NB4 (cell line): Measurements from ENCODE around the gene FRZB.

Source experiments
- MYC ChIP-seq: IDR thresholded peaks from 2 replicates; pipeline ENCODE4 v1.6.1; 2011; ENCODE audit warnings: low read depth, low read length
- POLR2A ChIP-seq: IDR thresholded peaks from 2 replicates; pipeline ENCODE4 v1.6.1; 2011; ENCODE audit warnings: mild to moderate bottlenecking; ENCODE audit not compliant: insufficient read length; ENCODE audit errors: extremely low read depth
- TF ChIP-seq, protein P1 (sequence below): IDR thresholded peaks from one replicate; pipeline ENCODE4 v1.5.1; 2012; ENCODE audit warnings: low read depth, low read length

DNA sequence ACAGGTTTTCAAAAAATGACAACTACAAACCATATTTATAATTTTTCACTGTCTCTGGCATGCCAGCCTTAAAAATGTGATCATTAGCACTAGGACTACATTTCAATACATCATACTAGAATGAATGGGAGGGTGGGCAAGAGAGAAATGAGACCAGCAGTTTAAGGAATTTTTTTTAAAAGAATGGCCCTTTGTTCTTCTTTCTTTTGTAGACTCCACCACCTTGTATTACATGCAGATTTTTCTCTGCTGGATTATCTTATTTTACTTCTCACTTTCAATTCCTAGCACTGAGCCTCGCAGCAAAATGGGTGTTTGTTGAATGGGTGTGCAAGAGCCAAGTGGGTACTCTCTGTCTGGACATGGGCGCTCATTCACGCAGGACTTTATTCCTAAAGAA is 39.9 kb downstream of the FRZB start:
- TF ChIP-seq, protein P1, sequence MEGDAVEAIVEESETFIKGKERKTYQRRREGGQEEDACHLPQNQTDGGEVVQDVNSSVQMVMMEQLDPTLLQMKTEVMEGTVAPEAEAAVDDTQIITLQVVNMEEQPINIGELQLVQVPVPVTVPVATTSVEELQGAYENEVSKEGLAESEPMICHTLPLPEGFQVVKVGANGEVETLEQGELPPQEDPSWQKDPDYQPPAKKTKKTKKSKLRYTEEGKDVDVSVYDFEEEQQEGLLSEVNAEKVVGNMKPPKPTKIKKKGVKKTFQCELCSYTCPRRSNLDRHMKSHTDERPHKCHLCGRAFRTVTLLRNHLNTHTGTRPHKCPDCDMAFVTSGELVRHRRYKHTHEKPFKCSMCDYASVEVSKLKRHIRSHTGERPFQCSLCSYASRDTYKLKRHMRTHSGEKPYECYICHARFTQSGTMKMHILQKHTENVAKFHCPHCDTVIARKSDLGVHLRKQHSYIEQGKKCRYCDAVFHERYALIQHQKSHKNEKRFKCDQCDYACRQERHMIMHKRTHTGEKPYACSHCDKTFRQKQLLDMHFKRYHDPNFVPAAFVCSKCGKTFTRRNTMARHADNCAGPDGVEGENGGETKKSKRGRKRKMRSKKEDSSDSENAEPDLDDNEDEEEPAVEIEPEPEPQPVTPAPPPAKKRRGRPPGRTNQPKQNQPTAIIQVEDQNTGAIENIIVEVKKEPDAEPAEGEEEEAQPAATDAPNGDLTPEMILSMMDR, result no peak
- no peak for TF ChIP-seq POLR2A
- TF ChIP-seq MYC, result no peak
